OCI-LY3 (cell line): ENCODE results near the gene FAM53B.

Experiments used
- CTCF ChIP-seq: fragments of 200-600, 300-600 bp; sonication (generic); IDR thresholded peaks from 2 replicates; pipeline ENCODE4 v1.5.1; 2014; ENCODE audit warnings: antibody characterized with exemption, low read length, low read depth
- EZH2phosphoT487 ChIP-seq: fragments of 200-600 bp; shearing (Covaris generic); IDR thresholded peaks from 2 replicates; pipeline ENCODE4 v1.6.1; 2018; ENCODE audit warnings: antibody characterized with exemption, mixed run types, low read depth

DNA sequence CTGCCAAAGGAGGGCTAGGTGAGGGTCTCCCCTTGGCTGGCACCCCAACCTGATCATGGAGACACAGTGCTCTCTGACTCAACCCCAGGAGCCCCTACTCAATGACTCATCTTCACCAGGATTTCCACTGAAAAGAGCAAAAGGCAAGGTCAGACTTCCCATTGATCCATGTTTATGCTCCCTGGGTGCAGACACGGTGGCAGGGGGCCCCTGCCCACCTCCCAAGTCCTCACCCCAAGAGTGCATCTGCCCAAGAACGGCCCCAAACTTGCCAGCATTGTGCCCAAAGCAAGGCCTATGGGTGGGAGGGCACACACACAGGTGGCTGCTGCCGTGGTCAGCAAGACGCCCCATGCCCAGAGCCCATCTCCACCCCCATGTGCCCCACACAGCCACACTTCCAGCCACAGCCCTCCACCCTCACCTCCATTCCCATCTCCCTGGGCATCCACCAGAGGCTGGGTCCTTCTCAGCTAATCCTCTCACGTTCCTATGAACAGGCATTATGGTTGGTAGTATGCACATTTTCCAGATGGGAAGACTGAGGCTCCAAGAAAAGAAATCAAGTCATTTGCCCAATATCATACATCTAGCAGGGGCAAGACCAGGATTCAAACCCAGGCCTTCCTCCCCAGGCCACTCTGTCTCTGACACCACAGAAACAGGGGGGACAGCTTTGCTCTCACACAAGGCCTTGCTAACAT, 31.3 kb downstream of the FAM53B start:
- TF ChIP-seq CTCF (no peak), EZH2phosphoT487 (no peak)
